Common myeloid progenitor, CD34-positive (primary cell): ENCODE data around the gene RIC8B.
"Not testable (repeated sequence)": the region's sequence is repeated elsewhere in the genome, so short reads cannot be mapped to it uniquely, and the experiment has no call there.

Experiments
- CTCF ChIA-PET: fragments of 350-600 bp; sonication (Branson Sonifier 250); formaldehyde crosslinking; loops from one replicate; lab custom pipeline; 2021; ENCODE audit warnings: antibody characterized with exemption; lab: Charles Lee
- POLR2A ChIA-PET: fragments of 350-600 bp; sonication (Branson Sonifier 250); formaldehyde crosslinking; loops from one replicate; lab custom pipeline; 2021; ENCODE audit warnings: antibody characterized with exemption; lab: Charles Lee
- DNase-seq, 3 donors: peaks; one replicate each; pipeline versions ENCODE4 v3.0.0 to v3.0.0-alpha.2; 2013
- H3K27ac ChIP-seq, 2 experiments: 1 replicate in 1 of 2; 2 replicates in 1 of 2; pipeline ENCODE4 v1.7.0; 2013; ENCODE audit warnings: inconsistent platforms in 2 of 2, low read length in 2 of 2, mild to moderate bottlenecking in 2 of 2, low read depth in 1 of 2, moderate library complexity in 1 of 2; ENCODE audit not compliant: severe bottlenecking in 2 of 2, insufficient read depth in 1 of 2, poor library complexity in 1 of 2
- H3K27me3 ChIP-seq, 5 experiments: replicated peaks in 2 of 5; 1 replicate in 3 of 5; 2 replicates in 2 of 5; pipeline versions ENCODE4 v1.6.1 to v1.7.0; 2013; ENCODE audit warnings: low read length in 4 of 5, mild to moderate bottlenecking in 2 of 5, moderate library complexity in 2 of 5, inconsistent platforms in 1 of 5; ENCODE audit not compliant: insufficient read depth in 5 of 5, control insufficient read depth in 4 of 5
- H3K36me3 ChIP-seq, 4 experiments: 1 replicate in 2 of 4; 2 replicates in 2 of 4; pipeline versions ENCODE4 v1.6.1 to v1.7.0; 2013; ENCODE audit warnings: low read length in 3 of 4, control low read depth in 1 of 4, mild to moderate bottlenecking in 1 of 4; ENCODE audit not compliant: control insufficient read depth in 4 of 4, insufficient read depth in 4 of 4
- H3K4me1 ChIP-seq, 4 experiments: 1 replicate in 3 of 4; 2 replicates in 1 of 4; pipeline versions ENCODE4 v1.6.1 to v1.7.1; 2013; ENCODE audit warnings: low read length in 3 of 4, mild to moderate bottlenecking in 3 of 4, control low read depth in 1 of 4, inconsistent platforms in 1 of 4, moderate library complexity in 1 of 4; ENCODE audit not compliant: control insufficient read depth in 4 of 4, insufficient read depth in 4 of 4; ENCODE audit errors: control extremely low read depth in 1 of 4
- H3K4me3 ChIP-seq, 7 experiments: 1 replicate in 4 of 7; 2 replicates in 3 of 7; pipeline versions ENCODE4 v1.5.1 to v1.7.0; 2013; ENCODE audit warnings: mild to moderate bottlenecking in 7 of 7, low read length in 6 of 7, moderate library complexity in 6 of 7, inconsistent platforms in 2 of 7, low read depth in 2 of 7, control low read depth in 1 of 7; ENCODE audit not compliant: insufficient read depth in 4 of 7, control insufficient read depth in 1 of 7; ENCODE audit errors: extremely low read depth in 1 of 7
- H3K9me3 ChIP-seq, 5 experiments: 1 replicate in 4 of 5; 2 replicates in 1 of 5; pipeline versions ENCODE4 v1.6.1 to v1.7.1; 2013; ENCODE audit warnings: low read length in 4 of 5, mild to moderate bottlenecking in 2 of 5, inconsistent platforms in 1 of 5, low read depth in 1 of 5, moderate library complexity in 1 of 5; ENCODE audit not compliant: control insufficient read depth in 4 of 5, insufficient read depth in 2 of 5; ENCODE audit errors: control extremely low read depth in 1 of 5
- WGBS: methylation state at CpG from one replicate; pipeline ENCODE4 v1.1.5; 2013; ENCODE audit not compliant: insufficient coverage; 5-methylcytosine and 5-hydroxymethylcytosine counted together

Gene RIC8B

DNA sequence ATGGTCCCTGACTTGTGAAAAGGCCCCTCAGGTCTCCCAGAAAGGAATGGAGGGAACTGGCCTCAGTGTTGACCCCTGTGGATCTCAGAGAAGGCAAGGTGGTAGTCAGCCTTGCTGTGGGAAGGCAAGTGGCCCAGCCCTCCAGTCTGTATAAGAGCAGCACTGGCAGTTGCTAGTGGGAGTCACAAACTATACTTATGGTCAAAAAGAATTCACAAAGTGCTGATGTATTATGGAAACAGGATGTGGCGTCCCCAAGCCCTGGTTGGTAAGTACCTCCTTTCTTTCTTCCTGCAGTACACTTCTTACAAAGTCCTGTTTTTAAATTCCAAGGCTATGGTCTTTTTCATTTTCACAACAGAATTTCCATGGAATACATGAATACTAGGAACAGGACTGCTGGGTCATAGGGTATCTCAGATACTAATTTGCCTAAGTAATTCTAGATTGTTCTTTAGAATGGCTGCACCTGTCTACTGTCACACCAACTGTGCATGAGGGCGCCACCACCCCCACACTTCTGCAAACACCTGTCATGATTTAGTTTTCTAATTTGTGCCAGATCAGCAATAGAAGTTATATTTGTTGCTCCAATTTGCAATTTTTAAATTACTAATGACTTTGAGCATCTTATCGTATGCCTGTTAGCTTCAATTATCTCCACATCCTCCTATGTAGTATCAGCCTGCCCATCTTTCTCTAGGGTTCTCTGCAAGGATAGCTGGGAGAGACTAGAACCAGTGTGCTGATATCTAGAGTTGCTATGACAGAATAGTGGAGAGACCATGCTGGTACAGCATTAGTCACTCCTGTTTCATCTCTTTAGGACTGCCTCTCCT, 140.5 kb downstream of the RIC8B start:
- Histone ChIP-seq H3K36me3 (no peaks in the 10 kb centered on the region), H3K9me3 (no peaks in the 10 kb centered on the region), H3K27ac (no peak overlapping the region), H3K27me3 (peaks cover 31 to 93% (median 53%) of the 10 kb centered on the region in 5 experiments), H3K4me3 (no peak overlapping the region), H3K4me1 (peaks cover 0 to 7% (median 3%) of the 10 kb centered on the region in 4 experiments)
- ChIA-PET POLR2A (no interaction called here), CTCF (interaction anchor here (1.1 to 2.1 kb wide), 2 partner anchors 18 to 528 kb away, joined by 3 to 7 read pairs; no protein-coding TSS in a partner anchor)
- WGBS: 83% methylated on average over 1 of the region's 3 CpGs
- peak in 1 of 3 donors; percentile 43 for DNase-seq

DNA sequence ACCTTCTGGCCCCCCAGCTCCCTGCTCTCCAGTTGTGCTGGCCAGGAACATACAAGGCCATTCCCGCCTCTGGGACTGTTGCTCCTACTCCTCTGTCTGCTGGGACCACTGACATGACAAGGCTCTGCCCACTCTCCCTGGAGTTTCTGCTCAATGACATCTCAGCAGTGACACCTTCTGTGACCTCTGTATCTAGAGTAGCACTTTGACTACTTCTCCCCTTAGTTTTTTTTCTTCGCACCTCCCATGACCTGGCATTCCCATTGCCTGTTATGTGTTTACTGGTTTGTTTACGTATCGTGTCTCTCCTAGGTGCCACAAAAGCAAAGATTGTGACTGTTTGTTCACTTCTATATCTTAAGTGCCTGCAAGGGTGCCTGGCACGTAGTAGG, 141.1 kb downstream of the RIC8B start:
- ChIA-PET CTCF (interaction anchor here (2.1 kb wide), 1 partner anchor 529 kb away, joined by 7 read pairs; no protein-coding TSS in a partner anchor), POLR2A (no interaction called here)
- WGBS: 100% methylated on average over 1 of the region's 5 CpGs
- no peak overlapping the region for H3K4me3 ChIP-seq
- H3K36me3 ChIP-seq: no peaks in the 10 kb centered on the region
- peaks cover 31 to 92% (median 55%) of the 10 kb centered on the region in 5 experiments for H3K27me3 ChIP-seq
- peaks cover 0 to 5% (median 1%) of the 10 kb centered on the region in 4 experiments for H3K4me1 ChIP-seq
- H3K27ac ChIP-seq: no peak overlapping the region
- no peaks in the 10 kb centered on the region for H3K9me3 ChIP-seq
- DNase-seq: no peak

DNA sequence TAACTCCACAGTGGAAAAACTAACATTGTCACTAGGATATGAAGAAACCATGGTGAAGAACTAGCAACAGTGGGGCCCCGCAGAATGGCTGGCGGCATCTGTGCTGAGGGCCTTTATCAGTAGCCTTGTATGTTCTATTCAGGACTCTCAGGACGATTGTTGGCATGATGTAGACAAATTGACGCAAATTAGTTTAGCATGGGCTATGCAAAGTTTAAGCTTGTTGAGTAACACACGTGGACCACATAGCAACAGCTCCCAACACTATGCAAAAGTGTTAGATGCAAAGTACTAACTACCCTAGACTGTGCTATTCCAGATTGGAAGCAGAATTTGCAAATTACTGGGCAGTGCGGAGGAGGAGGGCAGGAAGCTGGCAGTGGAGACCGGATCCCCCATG, 143.0 kb downstream of the RIC8B start:
- WGBS: 63% methylated on average over 7 of the region's 7 CpGs
- Histone ChIP-seq H3K4me3 (no peak overlapping the region), H3K27ac (no peak overlapping the region), H3K36me3 (no peaks in the 10 kb centered on the region), H3K9me3 (no peaks in the 10 kb centered on the region), H3K4me1 (peaks cover 0 to 5% (median 1%) of the 10 kb centered on the region in 4 experiments), H3K27me3 (peaks cover 29 to 91% (median 55%) of the 10 kb centered on the region in 5 experiments)
- CTCF ChIA-PET: interaction anchor here (0.7 to 4.2 kb wide), 6 partner anchors 8 to 560 kb away, joined by 3 to 32 read pairs (median 4); partner anchors contain the start of gene POLR3B
- POLR2A ChIA-PET: no interaction called here
- DNase-seq: peak in 1 of 3 donors; percentile 13

DNA sequence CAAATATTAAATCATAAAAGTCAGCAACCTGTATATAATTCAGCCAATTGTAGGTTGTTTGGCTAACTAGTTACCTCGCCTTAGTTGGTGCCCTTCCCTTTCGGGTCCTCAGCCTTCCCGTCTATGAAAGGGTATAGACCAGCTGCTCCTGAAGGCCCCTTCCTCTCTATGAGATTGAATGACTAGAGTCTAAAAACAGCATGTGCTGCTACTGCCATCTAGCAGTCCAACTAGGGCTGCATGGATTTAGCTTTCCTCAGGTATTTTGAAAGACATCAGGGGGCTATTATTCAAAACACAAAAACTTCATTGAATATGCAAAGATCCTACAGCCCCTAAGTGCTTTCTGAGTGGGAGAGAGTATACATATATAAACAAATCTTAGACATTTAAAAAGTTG, 144.3 kb downstream of the RIC8B start:
- peaks cover 0 to 5% (median 1%) of the 10 kb centered on the region in 4 experiments for H3K4me1 ChIP-seq
- H3K27me3 ChIP-seq: peaks cover 35 to 91% (median 52%) of the 10 kb centered on the region in 5 experiments
- 0% methylated on average over 3 of the region's 3 CpGs for WGBS
- peaks cover 0 to 7% (median 3%) of the 10 kb centered on the region in 5 experiments for H3K9me3 ChIP-seq
- ChIA-PET CTCF (interaction anchor here (0.7 to 4.2 kb wide), 11 partner anchors 8 to 561 kb away, joined by 3 to 32 read pairs (median 6); partner anchors contain the start of gene POLR3B), POLR2A (no interaction called here)
- no peaks in the 10 kb centered on the region for H3K36me3 ChIP-seq
- peak; percentile 27 to 37 (median 35) for DNase-seq
- H3K27ac ChIP-seq: no peak overlapping the region
- H3K4me3 ChIP-seq: no peak overlapping the region

DNA sequence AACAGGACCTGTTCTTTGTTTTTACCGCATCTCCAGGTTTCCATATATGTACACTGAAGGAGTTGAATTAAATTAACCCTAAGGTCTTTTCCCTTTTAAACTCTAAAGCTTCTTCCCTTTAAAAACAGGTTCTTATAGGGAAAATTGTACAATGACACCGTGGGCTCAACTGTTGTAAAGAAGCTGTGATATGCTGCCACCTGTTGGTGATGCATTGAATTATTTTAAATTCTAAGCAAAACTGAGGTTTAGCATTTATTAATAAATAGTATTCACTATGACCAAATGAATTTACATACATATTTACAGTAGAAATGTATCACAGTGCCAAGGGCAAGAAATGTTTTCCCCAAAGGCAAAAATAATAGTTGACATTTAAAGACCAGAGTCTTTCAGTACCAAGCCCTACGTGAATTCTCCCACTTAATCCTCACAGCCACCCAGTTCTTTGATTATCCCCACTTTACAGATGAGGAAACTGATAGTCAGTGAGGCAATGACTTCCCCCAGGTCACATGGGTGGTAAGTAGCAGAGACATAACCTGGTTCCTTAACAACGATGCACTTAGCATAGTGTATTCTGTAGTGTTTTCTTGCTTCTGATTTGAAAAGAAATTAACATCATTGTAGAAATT, 145.5 kb downstream of the RIC8B start:
- Histone ChIP-seq H3K27me3 (peaks cover 38 to 91% (median 48%) of the 10 kb centered on the region in 5 experiments), H3K36me3 (no peaks in the 10 kb centered on the region), H3K4me3 (no peak overlapping the region), H3K27ac (no peak overlapping the region), H3K9me3 (peaks cover 0 to 15% (median 7%) of the 10 kb centered on the region in 5 experiments), H3K4me1 (peaks cover 0 to under 1% (median under 1%) of the 10 kb centered on the region in 4 experiments)
- WGBS: no CpG with 5 or more reads among the region's 4 CpGs
- ChIA-PET CTCF (interaction anchor here (0.7 to 4.2 kb wide), 16 partner anchors 9 to 571 kb away, joined by 3 to 32 read pairs (median 4); partner anchors contain the start of genes POLR3B and TMEM263), POLR2A (no interaction called here)
- peak; percentile 57 to 73 (median 61) for DNase-seq

DNA sequence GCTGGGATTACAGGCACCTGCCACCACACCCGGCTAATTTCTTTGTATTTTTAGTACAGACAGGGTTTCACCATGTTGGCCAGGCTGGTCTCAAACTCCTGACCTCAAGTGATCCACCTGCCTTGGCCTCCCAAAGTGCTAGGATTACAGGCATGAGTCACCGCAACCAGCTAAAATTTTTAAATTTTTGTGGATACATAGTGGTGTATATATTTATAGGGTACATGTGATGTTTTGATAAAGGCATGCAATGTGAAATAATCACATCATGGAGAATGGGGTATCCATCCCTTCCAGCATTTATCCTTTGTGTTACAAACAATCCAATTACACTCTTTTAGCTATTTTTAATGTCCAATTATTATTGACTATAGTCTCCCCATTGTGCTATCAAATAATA, 147.5 kb downstream of the RIC8B start:
- H3K4me1 ChIP-seq, H3K4me3 ChIP-seq, H3K36me3 ChIP-seq, H3K27ac ChIP-seq, DNase-seq: not testable (repeated sequence)
- 100% methylated on average over 2 of the region's 2 CpGs for WGBS
- peaks cover 0 to 15% (median 7%) of the 10 kb centered on the region in 5 experiments for H3K9me3 ChIP-seq
- ChIA-PET CTCF (interaction anchor here (0.8 to 1.2 kb wide), 4 partner anchors 31 to 564 kb away, joined by 3 to 4 read pairs (median 4); partner anchors contain the start of gene POLR3B), POLR2A (interaction anchor here (0.6 kb wide), 1 partner anchor 471 kb away, joined by 3 read pairs; no protein-coding TSS in a partner anchor)
- peaks cover 30 to 91% (median 39%) of the 10 kb centered on the region in 5 experiments for H3K27me3 ChIP-seq
